Measurements from ENCODE around the gene MYLK.
"Not testable (repeated sequence)": the region's sequence is repeated elsewhere in the genome, so short reads cannot be mapped to it uniquely, and the experiment has no call there.

The MYLK gene

GRCh38 chr3:123708531-123708930 is 175.6 kb downstream of the MYLK start:
- DNase-seq (ENCODE audit: low read depth), result no peak
- no peak overlapping the region for H3K4me3 ChIP-seq (ENCODE audit: control insufficient read depth, low read depth, low read length)
- TF ChIP-seq CTCF (conservative IDR thresholded peaks at IDR 0.05; ENCODE audit: control insufficient read depth, insufficient read depth, low read depth, low read length), result no peak

DNA sequence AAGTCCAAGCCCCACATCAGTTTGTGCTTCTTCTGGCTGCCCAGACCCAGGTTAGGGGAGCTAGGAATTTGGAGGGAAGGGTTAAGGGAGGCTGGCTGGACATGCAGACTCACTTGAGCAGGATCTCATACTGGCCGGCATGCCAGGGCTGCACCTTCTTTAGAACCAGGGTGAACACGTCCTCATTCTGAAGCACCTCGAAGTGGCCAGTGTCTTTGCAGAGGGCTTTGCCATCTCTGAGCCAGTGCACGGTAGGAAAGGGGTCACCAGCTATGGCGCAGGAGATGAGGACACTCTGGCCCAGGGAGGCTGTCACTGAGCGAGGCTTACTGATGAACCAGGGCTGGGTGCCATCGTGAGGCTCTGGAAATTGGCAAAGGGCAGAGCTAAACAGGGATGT is 176.5 kb downstream of the MYLK start:
- not testable (repeated sequence) for DNase-seq (ENCODE audit: low read depth); H3K4me3 ChIP-seq (ENCODE audit: control insufficient read depth, low read depth, low read length)

- no peak for TF ChIP-seq CTCF (conservative IDR thresholded peaks at IDR 0.05; ENCODE audit: control insufficient read depth, insufficient read depth, low read depth, low read length)
- peak; percentile 30 for DNase-seq (ENCODE audit: low read depth)
These were observed 177.3 kb downstream of the MYLK start for GRCh38 chr3:123706871-123707270.

GRCh38 chr3:123705488-123706285 is 178.4 kb downstream of the MYLK start:
- no peak overlapping the region for H3K4me3 ChIP-seq (ENCODE audit: control insufficient read depth, low read depth, low read length)
- no peak for DNase-seq (ENCODE audit: low read depth)
- TF ChIP-seq CTCF (conservative IDR thresholded peaks at IDR 0.05; ENCODE audit: control insufficient read depth, insufficient read depth, low read depth, low read length), result no peak

More at GRCh38 chr3:123706871-123707270, 177.3 kb downstream of the MYLK start:
- no peak overlapping the region for H3K4me3 ChIP-seq (ENCODE audit: control insufficient read depth, low read depth, low read length)

- not testable (repeated sequence) for H3K4me3 ChIP-seq (ENCODE audit: control insufficient read depth, low read depth, low read length); DNase-seq (ENCODE audit: low read depth)
These were observed 180.5 kb downstream of the MYLK start for GRCh38 chr3:123703663-123704062.

- H3K4me3 ChIP-seq (ENCODE audit: control insufficient read depth, low read depth, low read length), result no peak overlapping the region
- no peak for DNase-seq (ENCODE audit: low read depth)
- TF ChIP-seq CTCF (conservative IDR thresholded peaks at IDR 0.05; ENCODE audit: control insufficient read depth, insufficient read depth, low read depth, low read length), result no peak
These were observed 181.4 kb downstream of the MYLK start for GRCh38 chr3:123702720-123703119.

- H3K4me3 ChIP-seq (ENCODE audit: control insufficient read depth, low read depth, low read length), result not testable (repeated sequence)
- DNase-seq (ENCODE audit: low read depth), result peak; percentile 63
- peak; percentile 51 for TF ChIP-seq CTCF (conservative IDR thresholded peaks at IDR 0.05; ENCODE audit: control insufficient read depth, insufficient read depth, low read depth, low read length)
These were observed 182.1 kb downstream of the MYLK start for GRCh38 chr3:123702057-123702456.

Data from fibroblast of mammary gland (primary cell).